ENCODE data around the gene RAB3C.

DNA sequence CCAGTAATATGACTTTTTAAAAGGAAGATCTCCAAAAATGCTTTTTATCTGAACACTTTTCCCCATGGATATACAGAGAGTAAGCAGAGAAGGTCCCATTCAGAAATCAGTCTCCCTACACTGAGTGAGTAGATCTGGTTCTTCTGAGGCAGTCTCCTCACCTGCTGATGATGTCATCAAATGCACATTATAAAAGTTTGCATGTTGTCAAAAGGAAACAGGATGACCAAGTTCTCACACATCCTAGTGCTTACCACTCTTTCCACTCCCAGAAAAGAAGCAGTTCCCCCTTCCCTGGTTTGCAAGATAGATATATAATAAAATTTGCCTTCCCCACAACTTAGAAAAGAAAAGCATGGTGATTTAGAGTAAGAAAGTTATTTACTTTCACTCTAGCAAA is 180.5 kb downstream of the RAB3C start:
- TF ChIP-seq POLR2A (IDR thresholded peaks at IDR 0.05): no peak
- TF ChIP-seq, protein P1, sequence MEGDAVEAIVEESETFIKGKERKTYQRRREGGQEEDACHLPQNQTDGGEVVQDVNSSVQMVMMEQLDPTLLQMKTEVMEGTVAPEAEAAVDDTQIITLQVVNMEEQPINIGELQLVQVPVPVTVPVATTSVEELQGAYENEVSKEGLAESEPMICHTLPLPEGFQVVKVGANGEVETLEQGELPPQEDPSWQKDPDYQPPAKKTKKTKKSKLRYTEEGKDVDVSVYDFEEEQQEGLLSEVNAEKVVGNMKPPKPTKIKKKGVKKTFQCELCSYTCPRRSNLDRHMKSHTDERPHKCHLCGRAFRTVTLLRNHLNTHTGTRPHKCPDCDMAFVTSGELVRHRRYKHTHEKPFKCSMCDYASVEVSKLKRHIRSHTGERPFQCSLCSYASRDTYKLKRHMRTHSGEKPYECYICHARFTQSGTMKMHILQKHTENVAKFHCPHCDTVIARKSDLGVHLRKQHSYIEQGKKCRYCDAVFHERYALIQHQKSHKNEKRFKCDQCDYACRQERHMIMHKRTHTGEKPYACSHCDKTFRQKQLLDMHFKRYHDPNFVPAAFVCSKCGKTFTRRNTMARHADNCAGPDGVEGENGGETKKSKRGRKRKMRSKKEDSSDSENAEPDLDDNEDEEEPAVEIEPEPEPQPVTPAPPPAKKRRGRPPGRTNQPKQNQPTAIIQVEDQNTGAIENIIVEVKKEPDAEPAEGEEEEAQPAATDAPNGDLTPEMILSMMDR (IDR thresholded peaks at IDR 0.05): no peak

Measured in body of pancreas (tissue), 4 donors.